Urinary bladder (tissue), 4 donors: ENCODE results near the gene SPINK5. TPM values are rescaled to one million over a fixed set of nuclear protein-coding genes. Genes with fewer than 3 reads are reported as not detected.
"Not testable (repeated sequence)": the region's sequence is repeated elsewhere in the genome, so short reads cannot be mapped to it uniquely, and the experiment has no call there.

Experiments
- DNase-seq: peaks from one replicate; pipeline ENCODE4 v3.0.0-alpha.2; 2015; ENCODE audit errors: extremely low spot score
- H3K27ac ChIP-seq: one replicate; pipeline ENCODE4 v1.5.1; 2013; ENCODE audit warnings: low read depth, mild to moderate bottlenecking, moderate library complexity
- H3K36me3 ChIP-seq: one replicate; pipeline ENCODE4 v1.6.1; 2013; ENCODE audit warnings: mild to moderate bottlenecking, moderate library complexity; ENCODE audit not compliant: insufficient read depth
- H3K4me1 ChIP-seq: one replicate; pipeline ENCODE4 v1.6.1; 2013; ENCODE audit warnings: mild to moderate bottlenecking, moderate library complexity; ENCODE audit not compliant: insufficient read depth
- H3K4me3 ChIP-seq: one replicate; pipeline ENCODE4 v1.5.1; 2013; ENCODE audit warnings: low read depth, low read length
- WGBS: extraction: QIAGEN DNeasy Blood & Tissue Kit; methylation state at CpG from one replicate; pipeline ENCODE4 v1.1.7; 2013; 5-methylcytosine and 5-hydroxymethylcytosine counted together
- polyA plus RNA-seq: library from polyadenylated mRNA; stranded (reverse); fragments of 200-250 nt; gene quantifications from one replicate; pipeline ENCODE4 v1.2.3, GENCODE V29; 2013
- total RNA-seq: library from RNA; depleted of rRNA; stranded (reverse); fragments of >200 nt; gene quantifications from one replicate; pipeline ENCODE4 v1.2.3, GENCODE V29; 2014
- donor health status: healthy with polysubstance abuse.
- donor health status: healthy.

SPINK5 gene
- 0.21 TPM for total RNA-seq
- 0.56 TPM for polyA plus RNA-seq

GRCh38 chr5:148063861-148064260 lies at the start of gene SPINK5:
Gene SPINK5 (plus strand): TSS chr5:148063980. CDS start chr5:148064045, 65 bp downstream.
- Histone ChIP-seq H3K4me3 (no peak within 1 kb of the TSS), H3K4me1 (no peaks in the 10 kb centered on the region), H3K36me3 (no peaks in the 10 kb centered on the region), H3K27ac (no peak within 1 kb of the TSS)
- no peak for DNase-seq
- 84% methylated on average over 5 of the region's 5 CpGs for WGBS

- WGBS: 70% methylated on average over 3 of the region's 3 CpGs
- no peak overlapping the region for H3K4me3 ChIP-seq
- H3K27ac ChIP-seq: no peak overlapping the region
- H3K36me3 ChIP-seq: no peaks in the 10 kb centered on the region
- DNase-seq: no peak
- H3K4me1 ChIP-seq: no peaks in the 10 kb centered on the region
Measured at GRCh38 chr5:148014276-148014675, 49.5 kb upstream of the SPINK5 start.

GRCh38 chr5:148020257-148020988 lies 43.4 kb upstream of the SPINK5 start:
- no peak for DNase-seq
- Histone ChIP-seq H3K4me1 (no peaks in the 10 kb centered on the region), H3K4me3 (no peak overlapping the region), H3K27ac (no peak overlapping the region), H3K36me3 (no peaks in the 10 kb centered on the region)
- 81% methylated on average over 3 of the region's 3 CpGs for WGBS

- no peak overlapping the region for H3K27ac ChIP-seq
- H3K4me1 ChIP-seq: no peaks in the 10 kb centered on the region
- no peaks in the 10 kb centered on the region for H3K36me3 ChIP-seq
- 61% methylated on average over 3 of the region's 3 CpGs for WGBS
- DNase-seq: no peak
- no peak overlapping the region for H3K4me3 ChIP-seq
Measured at GRCh38 chr5:148027505-148027904, 36.3 kb upstream of the SPINK5 start.

GRCh38 chr5:148029131-148029530 lies 34.6 kb upstream of the SPINK5 start:
- no peak for DNase-seq

GRCh38 chr5:148033134-148033533 lies 30.6 kb upstream of the SPINK5 start:
- no peak overlapping the region for H3K4me3 ChIP-seq
- H3K36me3 ChIP-seq: no peaks in the 10 kb centered on the region
- no peak for DNase-seq
- no peaks in the 10 kb centered on the region for H3K4me1 ChIP-seq
- H3K27ac ChIP-seq: no peak overlapping the region
- 76% methylated on average over 1 of the region's 1 CpG for WGBS

More at GRCh38 chr5:148029131-148029530, 34.6 kb upstream of the SPINK5 start:
- 89% methylated on average over 4 of the region's 4 CpGs for WGBS
- Histone ChIP-seq H3K36me3 (no peaks in the 10 kb centered on the region), H3K4me3 (no peak overlapping the region), H3K27ac (no peak overlapping the region), H3K4me1 (no peaks in the 10 kb centered on the region)

GRCh38 chr5:148035676-148036075 lies 28.1 kb upstream of the SPINK5 start:
- H3K4me1 ChIP-seq: no peaks in the 10 kb centered on the region
- no peak overlapping the region for H3K4me3 ChIP-seq
- H3K36me3 ChIP-seq: no peaks in the 10 kb centered on the region
- no peak overlapping the region for H3K27ac ChIP-seq
- no peak for DNase-seq

- Histone ChIP-seq H3K4me3 (no peak overlapping the region), H3K27ac (no peak overlapping the region), H3K4me1 (no peaks in the 10 kb centered on the region), H3K36me3 (no peaks in the 10 kb centered on the region)
- DNase-seq: no peak
- WGBS: 91% methylated on average over 5 of the region's 5 CpGs
Measured at GRCh38 chr5:148042881-148043280, 20.9 kb upstream of the SPINK5 start.

- no peak for DNase-seq
- Histone ChIP-seq H3K36me3 (no peaks in the 10 kb centered on the region), H3K4me1 (no peaks in the 10 kb centered on the region), H3K4me3 (no peak overlapping the region), H3K27ac (no peak overlapping the region)
- 85% methylated on average over 2 of the region's 2 CpGs for WGBS
Measured at GRCh38 chr5:148043705-148044104, 20.1 kb upstream of the SPINK5 start.

- not testable (repeated sequence) for H3K4me3 ChIP-seq, H3K36me3 ChIP-seq
- WGBS: 66% methylated on average over 2 of the region's 2 CpGs
Measured at GRCh38 chr5:148055160-148055559, 8.6 kb upstream of the SPINK5 start.

GRCh38 chr5:148060309-148060708 lies 3.5 kb upstream of the SPINK5 start:
- no peak for DNase-seq
- Histone ChIP-seq H3K4me3 (no peak overlapping the region), H3K36me3 (no peaks in the 10 kb centered on the region), H3K4me1 (no peaks in the 10 kb centered on the region), H3K27ac (no peak overlapping the region)
- WGBS: 40% methylated on average over 2 of the region's 2 CpGs

More at GRCh38 chr5:148055160-148055559, 8.6 kb upstream of the SPINK5 start:
- not testable (repeated sequence) for H3K27ac ChIP-seq, H3K4me1 ChIP-seq, DNase-seq

GRCh38 chr5:148060881-148061280 lies 2.9 kb upstream of the SPINK5 start:
- H3K4me1 ChIP-seq: no peaks in the 10 kb centered on the region
- no peak for DNase-seq
- no peaks in the 10 kb centered on the region for H3K36me3 ChIP-seq
- H3K27ac ChIP-seq: no peak overlapping the region
- no peak overlapping the region for H3K4me3 ChIP-seq

GRCh38 chr5:148070621-148071020 lies 6.8 kb downstream of the SPINK5 start:
- DNase-seq: no peak
- no peak overlapping the region for H3K27ac ChIP-seq
- WGBS: 79% methylated on average over 1 of the region's 1 CpG
- no peak overlapping the region for H3K4me3 ChIP-seq
- no peaks in the 10 kb centered on the region for H3K4me1 ChIP-seq
- H3K36me3 ChIP-seq: no peaks in the 10 kb centered on the region

GRCh38 chr5:148072207-148072606 lies 8.4 kb downstream of the SPINK5 start:
- H3K36me3 ChIP-seq: no peaks in the 10 kb centered on the region
- no peak for DNase-seq
- WGBS: 90% methylated on average over 2 of the region's 2 CpGs
- H3K4me1 ChIP-seq: no peaks in the 10 kb centered on the region
- H3K4me3 ChIP-seq: no peak overlapping the region
- no peak overlapping the region for H3K27ac ChIP-seq

- Histone ChIP-seq H3K4me1 (no peaks in the 10 kb centered on the region), H3K36me3 (no peaks in the 10 kb centered on the region), H3K27ac (no peak overlapping the region), H3K4me3 (no peak overlapping the region)
- WGBS: 84% methylated on average over 2 of the region's 2 CpGs
- no peak for DNase-seq
Measured at GRCh38 chr5:148075529-148075928, 11.7 kb downstream of the SPINK5 start.
